Glomerular endothelial cell (primary cell): Measurements from ENCODE around the gene EPHB6. TPM values are rescaled to one million over a fixed set of nuclear protein-coding genes. Genes with fewer than 3 reads are reported as not detected.

ENCODE experiments used
- DNase-seq: peaks from one replicate; pipeline ENCODE4 v3.0.0-alpha.2; 2011; ENCODE audit warnings: low read depth, low spot score; ENCODE audit errors: extremely low read depth
- total RNA-seq: library from RNA; depleted of rRNA; stranded (reverse); fragments of >200 nt; gene quantifications from 2 replicates; pipeline ENCODE4 v1.2.3, GENCODE V29; 2015

EPHB6 gene
- total RNA-seq, 1 donor from 2014 or later, result 3.8 TPM

- no peak for DNase-seq
These were observed 39.5 kb downstream of the EPHB6 start for GRCh38 chr7:142894112-142894984.

GRCh38 chr7:142894985-142895593, 40.2 kb downstream of the EPHB6 start:
- no peak for DNase-seq

GRCh38 chr7:142896151-142896550, 41.3 kb downstream of the EPHB6 start:
- no peak for DNase-seq

GRCh38 chr7:142896741-142897379, 42.0 kb downstream of the EPHB6 start:
- no peak for DNase-seq

GRCh38 chr7:142897691-142898090, 42.8 kb downstream of the EPHB6 start:
- DNase-seq, result no peak

- DNase-seq, result no peak
These were observed 43.7 kb downstream of the EPHB6 start for GRCh38 chr7:142898377-142899170.

- no peak for DNase-seq
These were observed 44.8 kb downstream of the EPHB6 start for GRCh38 chr7:142899661-142900060.

GRCh38 chr7:142901426-142902259, 46.8 kb downstream of the EPHB6 start:
- no peak for DNase-seq

GRCh38 chr7:142904128-142904527, 49.3 kb downstream of the EPHB6 start:
- DNase-seq, result no peak

GRCh38 chr7:142905759-142906158, 50.9 kb downstream of the EPHB6 start:
- DNase-seq, result no peak

GRCh38 chr7:142906643-142907042, 51.8 kb downstream of the EPHB6 start:
- no peak for DNase-seq

- no peak for DNase-seq
These were observed 53.4 kb downstream of the EPHB6 start for GRCh38 chr7:142908290-142908689.

- DNase-seq, result no peak
These were observed 54.3 kb downstream of the EPHB6 start for GRCh38 chr7:142908921-142909890.

- no peak for DNase-seq
These were observed 55.2 kb downstream of the EPHB6 start for GRCh38 chr7:142910031-142910433.

GRCh38 chr7:142910481-142910880, 55.6 kb downstream of the EPHB6 start:
- no peak for DNase-seq

- no peak for DNase-seq
These were observed 58.2 kb downstream of the EPHB6 start for GRCh38 chr7:142913051-142913450.

- no peak for DNase-seq
These were observed 58.7 kb downstream of the EPHB6 start for GRCh38 chr7:142913566-142913965.

- DNase-seq, result no peak
These were observed 59.2 kb downstream of the EPHB6 start for GRCh38 chr7:142914121-142914520.

- DNase-seq, result no peak
These were observed 60.4 kb downstream of the EPHB6 start for GRCh38 chr7:142915315-142915714.
